Measurements from ENCODE around the gene BLNK.

Gene BLNK

DNA sequence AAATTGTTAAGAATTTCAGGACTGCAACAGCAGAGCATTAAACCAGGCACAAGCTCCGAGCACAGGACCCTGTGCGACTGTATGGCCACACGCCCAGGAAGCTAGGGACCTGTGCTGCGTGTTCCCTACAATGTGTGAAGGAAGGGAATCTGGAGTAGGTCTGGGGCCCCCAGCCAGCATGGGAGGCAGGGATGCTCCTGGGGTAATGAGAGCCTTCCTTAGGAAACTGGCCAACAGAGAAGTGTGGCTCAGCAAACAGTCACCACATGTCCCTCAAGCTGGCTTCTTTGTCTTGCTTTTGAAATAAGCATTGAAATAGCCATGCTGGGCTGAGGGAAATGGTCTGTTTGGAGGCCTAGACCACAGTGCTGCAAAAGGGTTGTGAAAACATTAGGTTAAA lies 8.2 kb downstream of the BLNK start:
- CTCF ChIA-PET, result interaction anchor here (0.7 to 1.5 kb wide), 2 partner anchors 34 to 507 kb away, joined by 3 to 5 read pairs; no protein-coding TSS in a partner anchor
- Histone ChIP-seq H3K4me3 (ENCODE audit: low read depth, low read length) (no peak overlapping the region), H3K27ac (ENCODE audit: extremely low read depth, low read depth, low read length) (no peak overlapping the region), H3K4me1 (ENCODE audit: control insufficient read depth, insufficient read depth, low read length) (no peaks in the 10 kb centered on the region), H3K36me3 (ENCODE audit: control insufficient read depth in 2 of 2, insufficient read depth in 1 of 2, low read length in 2 of 2) (no peaks in the 10 kb centered on the region), H3K9me3 (ENCODE audit: control insufficient read depth, insufficient read depth, low read depth, low read length) (no peaks in the 10 kb centered on the region)
- TF ChIP-seq YY1 (tag by site-specific recombination; IDR thresholded peaks at IDR 0.05), result no peak
- POLR2A ChIA-PET, result no interaction called here

DNA sequence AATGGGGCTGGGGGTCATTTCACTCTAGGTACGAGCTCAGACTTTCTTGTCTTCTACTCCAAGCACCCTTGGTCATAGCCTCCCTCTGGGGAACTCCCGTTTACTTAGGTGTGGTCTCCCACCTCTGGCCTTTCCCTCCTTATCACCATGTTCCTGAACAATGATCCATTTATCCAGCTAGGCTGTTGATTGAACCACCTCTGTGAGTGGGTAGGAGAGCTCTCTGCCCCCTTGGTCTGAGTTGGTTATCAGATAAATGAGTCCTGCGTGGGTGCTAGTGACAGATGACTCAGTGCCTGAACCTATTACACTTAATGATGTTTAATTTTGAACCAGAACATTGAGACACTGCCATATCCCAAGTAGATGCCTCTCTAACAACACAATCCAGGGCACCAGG lies 9.4 kb downstream of the BLNK start:
- CTCF ChIA-PET, result interaction anchor here (0.7 to 1.7 kb wide), 4 partner anchors 9 to 178 kb away, joined by 3 to 5 read pairs (median 5); partner anchors contain the start of gene BLNK
- no peak overlapping the region for H3K4me3 ChIP-seq (ENCODE audit: low read depth, low read length)
- no peak for TF ChIP-seq BCL11A (tag by site-specific recombination; IDR thresholded peaks at IDR 0.05; ENCODE audit: low read depth)
- peak; percentile 55 for TF ChIP-seq KLF1 (tag by site-specific recombination; IDR thresholded peaks at IDR 0.05)
- TF ChIP-seq, protein P1, sequence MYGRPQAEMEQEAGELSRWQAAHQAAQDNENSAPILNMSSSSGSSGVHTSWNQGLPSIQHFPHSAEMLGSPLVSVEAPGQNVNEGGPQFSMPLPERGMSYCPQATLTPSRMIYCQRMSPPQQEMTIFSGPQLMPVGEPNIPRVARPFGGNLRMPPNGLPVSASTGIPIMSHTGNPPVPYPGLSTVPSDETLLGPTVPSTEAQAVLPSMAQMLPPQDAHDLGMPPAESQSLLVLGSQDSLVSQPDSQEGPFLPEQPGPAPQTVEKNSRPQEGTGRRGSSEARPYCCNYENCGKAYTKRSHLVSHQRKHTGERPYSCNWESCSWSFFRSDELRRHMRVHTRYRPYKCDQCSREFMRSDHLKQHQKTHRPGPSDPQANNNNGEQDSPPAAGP (tag by site-specific recombination; IDR thresholded peaks at IDR 0.05), result no peak
- peak; percentile 95 for TF ChIP-seq EGR2 (tag by site-specific recombination; IDR thresholded peaks at IDR 0.05; ENCODE audit: low read depth)
- peak; percentile 85 for TF ChIP-seq ZFHX2 (tag by site-specific recombination; conservative IDR thresholded peaks at IDR 0.05)
- no peak overlapping the region for H3K27ac ChIP-seq (ENCODE audit: extremely low read depth, low read depth, low read length)
- H3K36me3 ChIP-seq (ENCODE audit: control insufficient read depth in 2 of 2, insufficient read depth in 1 of 2, low read length in 2 of 2), result no peaks in the 10 kb centered on the region
- no peaks in the 10 kb centered on the region for H3K4me1 ChIP-seq (ENCODE audit: control insufficient read depth, insufficient read depth, low read length)
- POLR2A ChIA-PET, result interaction anchor here (1.3 kb wide), 1 partner anchor 13 kb away, joined by 3 read pairs; no protein-coding TSS in a partner anchor
- no peaks in the 10 kb centered on the region for H3K9me3 ChIP-seq (ENCODE audit: control insufficient read depth, insufficient read depth, low read depth, low read length)

DNA sequence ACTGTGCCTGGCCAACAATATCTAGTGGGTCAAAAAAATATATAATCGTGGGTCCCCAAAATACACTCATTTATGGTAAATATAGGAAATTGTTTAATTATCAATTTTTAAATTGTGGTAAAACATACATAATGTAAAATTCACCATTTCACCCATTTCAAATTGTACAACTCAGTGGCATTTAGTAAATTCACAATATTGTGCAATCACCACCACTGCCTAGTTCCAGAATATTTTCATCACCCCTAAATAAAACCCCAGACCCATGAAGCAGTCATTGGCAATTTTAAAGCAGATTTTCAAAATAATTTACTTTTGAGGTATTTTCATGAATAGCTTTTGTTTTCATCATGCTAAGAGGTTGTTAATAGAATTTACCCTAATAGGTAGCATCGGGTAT lies 10.2 kb downstream of the BLNK start:
- CTCF ChIA-PET, result interaction anchor here (0.6 to 1.7 kb wide), 5 partner anchors 32 to 347 kb away, joined by 3 to 6 read pairs (median 4); no protein-coding TSS in a partner anchor
- Histone ChIP-seq H3K4me1 (ENCODE audit: control insufficient read depth, insufficient read depth, low read length) (no peaks in the 10 kb centered on the region), H3K36me3 (ENCODE audit: control insufficient read depth in 2 of 2, insufficient read depth in 1 of 2, low read length in 2 of 2) (no peaks in the 10 kb centered on the region), H3K9me3 (ENCODE audit: control insufficient read depth, insufficient read depth, low read depth, low read length) (no peaks in the 10 kb centered on the region), H3K4me3 (ENCODE audit: low read depth, low read length) (no peak overlapping the region), H3K27ac (ENCODE audit: extremely low read depth, low read depth, low read length) (no peak overlapping the region)
- TF ChIP-seq, protein P2, sequence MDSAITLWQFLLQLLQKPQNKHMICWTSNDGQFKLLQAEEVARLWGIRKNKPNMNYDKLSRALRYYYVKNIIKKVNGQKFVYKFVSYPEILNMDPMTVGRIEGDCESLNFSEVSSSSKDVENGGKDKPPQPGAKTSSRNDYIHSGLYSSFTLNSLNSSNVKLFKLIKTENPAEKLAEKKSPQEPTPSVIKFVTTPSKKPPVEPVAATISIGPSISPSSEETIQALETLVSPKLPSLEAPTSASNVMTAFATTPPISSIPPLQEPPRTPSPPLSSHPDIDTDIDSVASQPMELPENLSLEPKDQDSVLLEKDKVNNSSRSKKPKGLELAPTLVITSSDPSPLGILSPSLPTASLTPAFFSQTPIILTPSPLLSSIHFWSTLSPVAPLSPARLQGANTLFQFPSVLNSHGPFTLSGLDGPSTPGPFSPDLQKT (IDR thresholded peaks at IDR 0.05; ENCODE audit: borderline replicate concordance, low read depth, low read length), result no peak
- TF ChIP-seq ZNF548 (tag by site-specific recombination; IDR thresholded peaks at IDR 0.05) (no peak), ZNF335 (tag by site-specific recombination; conservative IDR thresholded peaks at IDR 0.05) (no peak), GLI2 (tag by site-specific recombination; IDR thresholded peaks at IDR 0.05; ENCODE audit: borderline replicate concordance, low read depth) (no peak), GLIS2 (tag by site-specific recombination; IDR thresholded peaks at IDR 0.05) (no peak), ZNF184 (tag by site-specific recombination; IDR thresholded peaks at IDR 0.05) (no peak), ZFP69B (tag by site-specific recombination; IDR thresholded peaks at IDR 0.05) (no peak)
- TF ChIP-seq, protein P3, sequence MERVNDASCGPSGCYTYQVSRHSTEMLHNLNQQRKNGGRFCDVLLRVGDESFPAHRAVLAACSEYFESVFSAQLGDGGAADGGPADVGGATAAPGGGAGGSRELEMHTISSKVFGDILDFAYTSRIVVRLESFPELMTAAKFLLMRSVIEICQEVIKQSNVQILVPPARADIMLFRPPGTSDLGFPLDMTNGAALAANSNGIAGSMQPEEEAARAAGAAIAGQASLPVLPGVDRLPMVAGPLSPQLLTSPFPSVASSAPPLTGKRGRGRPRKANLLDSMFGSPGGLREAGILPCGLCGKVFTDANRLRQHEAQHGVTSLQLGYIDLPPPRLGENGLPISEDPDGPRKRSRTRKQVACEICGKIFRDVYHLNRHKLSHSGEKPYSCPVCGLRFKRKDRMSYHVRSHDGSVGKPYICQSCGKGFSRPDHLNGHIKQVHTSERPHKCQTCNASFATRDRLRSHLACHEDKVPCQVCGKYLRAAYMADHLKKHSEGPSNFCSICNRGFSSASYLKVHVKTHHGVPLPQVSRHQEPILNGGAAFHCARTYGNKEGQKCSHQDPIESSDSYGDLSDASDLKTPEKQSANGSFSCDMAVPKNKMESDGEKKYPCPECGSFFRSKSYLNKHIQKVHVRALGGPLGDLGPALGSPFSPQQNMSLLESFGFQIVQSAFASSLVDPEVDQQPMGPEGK (tag by site-specific recombination; IDR thresholded peaks at IDR 0.05), result no peak
- TF ChIP-seq, protein P1 (tag by site-specific recombination; IDR thresholded peaks at IDR 0.05), result no peak
- TF ChIP-seq, protein P4, sequence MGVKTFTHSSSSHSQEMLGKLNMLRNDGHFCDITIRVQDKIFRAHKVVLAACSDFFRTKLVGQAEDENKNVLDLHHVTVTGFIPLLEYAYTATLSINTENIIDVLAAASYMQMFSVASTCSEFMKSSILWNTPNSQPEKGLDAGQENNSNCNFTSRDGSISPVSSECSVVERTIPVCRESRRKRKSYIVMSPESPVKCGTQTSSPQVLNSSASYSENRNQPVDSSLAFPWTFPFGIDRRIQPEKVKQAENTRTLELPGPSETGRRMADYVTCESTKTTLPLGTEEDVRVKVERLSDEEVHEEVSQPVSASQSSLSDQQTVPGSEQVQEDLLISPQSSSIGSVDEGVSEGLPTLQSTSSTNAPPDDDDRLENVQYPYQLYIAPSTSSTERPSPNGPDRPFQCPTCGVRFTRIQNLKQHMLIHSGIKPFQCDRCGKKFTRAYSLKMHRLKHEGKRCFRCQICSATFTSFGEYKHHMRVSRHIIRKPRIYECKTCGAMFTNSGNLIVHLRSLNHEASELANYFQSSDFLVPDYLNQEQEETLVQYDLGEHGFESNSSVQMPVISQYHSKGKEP (tag by site-specific recombination; IDR thresholded peaks at IDR 0.05), result no peak
- POLR2A ChIA-PET, result interaction anchor here (1.3 kb wide), 1 partner anchor 12 kb away, joined by 3 read pairs; no protein-coding TSS in a partner anchor

All from HEK293 (cell line).